ENCODE measurements around the gene NLRC3. TPM values are rescaled to one million over a fixed set of nuclear protein-coding genes. Genes with fewer than 3 reads are reported as not detected.
"Not testable (repeated sequence)": the region's sequence is repeated elsewhere in the genome, so short reads cannot be mapped to it uniquely, and the experiment has no call there.

The NLRC3 gene
- total RNA-seq, 1 experiment from 2014 or later: 0.26 TPM

DNA sequence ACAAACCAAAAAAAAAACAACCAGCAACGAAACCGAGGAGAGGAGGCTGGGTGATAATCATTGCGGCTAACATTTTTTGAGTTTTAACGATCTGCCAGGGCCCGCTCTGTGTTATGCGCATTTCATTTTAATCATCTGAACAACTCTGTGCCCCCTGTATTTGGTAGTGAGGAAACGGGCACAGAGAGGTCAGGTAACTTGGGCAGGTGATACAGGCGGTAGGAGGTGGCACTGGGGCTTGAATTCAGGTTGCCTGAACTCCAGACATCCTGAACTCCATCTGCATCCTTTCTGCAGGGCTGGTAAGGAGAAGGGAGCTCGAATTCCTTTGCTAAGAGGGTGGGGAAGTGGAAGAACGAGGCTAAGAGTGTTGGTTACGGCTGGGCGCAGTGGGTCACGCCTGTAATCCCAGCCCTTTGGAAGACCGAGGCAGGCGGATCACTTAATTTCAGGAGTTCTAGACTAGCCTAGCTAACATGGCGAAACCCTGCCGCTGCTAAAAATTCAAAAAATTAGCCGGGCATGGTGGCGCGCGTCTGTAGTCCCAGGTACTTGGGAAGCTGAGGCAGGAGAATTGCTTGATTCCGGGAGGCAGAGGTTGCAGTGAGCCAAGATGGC, 75.3 kb downstream of the NLRC3 start:
- Mint-ChIP-seq H3K4me1 (peaks cover 17% of the 10 kb centered on the region), H3K27me3 (ENCODE audit: low read depth) (0 out of 2 replicates have a peak, but pooled peaks cover 2% of the 10 kb centered on the region), H3K36me3 (peaks cover 11% of the 10 kb centered on the region; the same call in 1 of the 2 replicates), H3K27ac (peak overlapping the region; percentile 91), H3K4me3 (peak overlapping the region; percentile 95), H3K9me3 (no peaks in the 10 kb centered on the region)
- DNase-seq (ENCODE audit: low spot score) (no peak), ATAC-seq (no peak)
- ChIA-PET POLR2A (interaction anchor here (0.6 to 1.0 kb wide), 3 partner anchors 11 to 1577 kb away, joined by 3 to 4 read pairs (median 3); partner anchors contain the start of gene ZNF263), CTCF (interaction anchor here (0.9 kb wide), 1 partner anchor 752 kb away, joined by 3 read pairs; no protein-coding TSS in a partner anchor)
- TF ChIP-seq, protein P1, sequence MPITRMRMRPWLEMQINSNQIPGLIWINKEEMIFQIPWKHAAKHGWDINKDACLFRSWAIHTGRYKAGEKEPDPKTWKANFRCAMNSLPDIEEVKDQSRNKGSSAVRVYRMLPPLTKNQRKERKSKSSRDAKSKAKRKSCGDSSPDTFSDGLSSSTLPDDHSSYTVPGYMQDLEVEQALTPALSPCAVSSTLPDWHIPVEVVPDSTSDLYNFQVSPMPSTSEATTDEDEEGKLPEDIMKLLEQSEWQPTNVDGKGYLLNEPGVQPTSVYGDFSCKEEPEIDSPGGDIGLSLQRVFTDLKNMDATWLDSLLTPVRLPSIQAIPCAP (CRISPR knock-in tag; IDR thresholded peaks at IDR 0.05): no peak
- TF ChIP-seq JAZF1 (CRISPR knock-in tag; IDR thresholded peaks at IDR 0.05) (no peak), CREB1 (CRISPR knock-in tag; IDR thresholded peaks at IDR 0.05) (no peak), NFE2L1 (CRISPR knock-in tag; IDR thresholded peaks at IDR 0.05) (no peak), MLX (CRISPR knock-in tag; IDR thresholded peaks at IDR 0.05) (no peak), TCF7 (CRISPR knock-in tag; IDR thresholded peaks at IDR 0.05; ENCODE audit: low read depth) (no peak), RELA (CRISPR knock-in tag; IDR thresholded peaks at IDR 0.05; ENCODE audit: borderline replicate concordance) (no peak)
- TF ChIP-seq, protein P2, sequence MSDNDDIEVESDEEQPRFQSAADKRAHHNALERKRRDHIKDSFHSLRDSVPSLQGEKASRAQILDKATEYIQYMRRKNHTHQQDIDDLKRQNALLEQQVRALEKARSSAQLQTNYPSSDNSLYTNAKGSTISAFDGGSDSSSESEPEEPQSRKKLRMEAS (CRISPR knock-in tag; IDR thresholded peaks at IDR 0.05): no peak
- TF ChIP-seq, protein P3, sequence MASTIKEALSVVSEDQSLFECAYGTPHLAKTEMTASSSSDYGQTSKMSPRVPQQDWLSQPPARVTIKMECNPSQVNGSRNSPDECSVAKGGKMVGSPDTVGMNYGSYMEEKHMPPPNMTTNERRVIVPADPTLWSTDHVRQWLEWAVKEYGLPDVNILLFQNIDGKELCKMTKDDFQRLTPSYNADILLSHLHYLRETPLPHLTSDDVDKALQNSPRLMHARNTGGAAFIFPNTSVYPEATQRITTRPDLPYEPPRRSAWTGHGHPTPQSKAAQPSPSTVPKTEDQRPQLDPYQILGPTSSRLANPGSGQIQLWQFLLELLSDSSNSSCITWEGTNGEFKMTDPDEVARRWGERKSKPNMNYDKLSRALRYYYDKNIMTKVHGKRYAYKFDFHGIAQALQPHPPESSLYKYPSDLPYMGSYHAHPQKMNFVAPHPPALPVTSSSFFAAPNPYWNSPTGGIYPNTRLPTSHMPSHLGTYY (CRISPR knock-in tag; IDR thresholded peaks at IDR 0.05): no peak

DNA sequence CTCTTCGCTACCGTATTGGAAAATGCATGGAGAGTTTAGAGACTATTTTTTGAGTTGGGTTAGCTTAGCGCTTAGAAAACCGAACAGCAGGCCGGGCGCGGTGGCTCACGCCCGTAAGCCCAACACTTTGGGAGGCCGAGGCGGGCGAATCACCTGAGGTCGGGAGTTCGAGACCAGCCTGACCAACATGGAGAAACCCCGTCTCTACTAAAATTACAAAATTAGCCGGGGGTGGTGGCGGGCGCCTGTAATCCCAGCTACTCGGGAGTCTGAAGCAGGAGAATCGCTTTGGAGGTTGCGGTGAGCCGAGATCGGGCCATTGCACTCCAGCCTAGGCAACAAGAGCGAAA, 75.8 kb downstream of the NLRC3 start:
- CTCF ChIA-PET: interaction anchor here (0.8 to 1.4 kb wide), 3 partner anchors 11 to 100 kb away, joined by 5 to 10 read pairs (median 6); partner anchors contain the start of genes ZNF174 and ZSCAN32
- Mint-ChIP-seq H3K36me3 (peaks cover 11% of the 10 kb centered on the region; the same call in 1 of the 2 replicates), H3K4me3 (peak overlapping the region; percentile 95), H3K27ac (peak overlapping the region; percentile 97), H3K4me1 (peaks cover 17% of the 10 kb centered on the region)
- not testable (repeated sequence) for ATAC-seq; H3K9me3 Mint-ChIP-seq; H3K27me3 Mint-ChIP-seq (ENCODE audit: low read depth); DNase-seq (ENCODE audit: low spot score)
- POLR2A ChIA-PET: interaction anchor here (0.6 to 1.0 kb wide), 3 partner anchors 12 to 1578 kb away, joined by 3 to 4 read pairs (median 3); partner anchors contain the start of gene ZNF263

DNA sequence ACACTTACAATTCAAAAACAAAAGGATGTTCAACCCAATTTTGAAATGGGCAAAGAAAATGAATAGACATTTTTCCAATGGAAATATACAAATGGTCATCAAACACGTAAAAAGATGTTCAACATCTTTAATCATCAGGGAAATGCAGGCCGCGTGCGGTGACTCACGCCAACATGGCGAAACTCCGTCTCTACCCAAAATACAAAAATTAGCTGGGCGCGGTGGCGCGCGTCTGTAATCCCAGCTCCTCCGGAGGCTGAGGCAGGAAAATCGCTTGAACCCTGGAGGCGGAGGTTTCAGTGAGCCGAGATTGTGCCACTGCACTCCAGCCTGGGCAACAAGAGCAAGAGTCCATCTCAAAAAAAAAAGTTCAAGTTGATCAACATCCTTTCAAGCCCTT, 78.2 kb downstream of the NLRC3 start:
- Mint-ChIP-seq H3K4me1 (peaks cover 17% of the 10 kb centered on the region), H3K36me3 (no peaks in the 10 kb centered on the region), H3K9me3 (no peaks in the 10 kb centered on the region), H3K4me3 (no peak overlapping the region), H3K27ac (no peak overlapping the region), H3K27me3 (ENCODE audit: low read depth) (0 out of 2 replicates have a peak, but pooled peaks cover 2% of the 10 kb centered on the region)
- ATAC-seq: no peak
- no peak for DNase-seq (ENCODE audit: low spot score)
- ChIA-PET POLR2A (no interaction called here), CTCF (no interaction called here)
- TF ChIP-seq ZNF423 (CRISPR knock-in tag; IDR thresholded peaks at IDR 0.05) (no peak), FOXJ3 (CRISPR knock-in tag; IDR thresholded peaks at IDR 0.05; ENCODE audit: borderline replicate concordance) (no peak), NR2C2 (CRISPR knock-in tag; IDR thresholded peaks at IDR 0.05) (no peak), ZNF281 (CRISPR knock-in tag; IDR thresholded peaks at IDR 0.05) (no peak), NR1H2 (CRISPR knock-in tag; IDR thresholded peaks at IDR 0.05) (no peak), USF2 (CRISPR knock-in tag; IDR thresholded peaks at IDR 0.05) (no peak), TEAD4 (CRISPR knock-in tag; IDR thresholded peaks at IDR 0.05) (no peak), ZNF219 (CRISPR knock-in tag; IDR thresholded peaks at IDR 0.05; ENCODE audit: borderline replicate concordance) (no peak), CBFB (CRISPR knock-in tag; IDR thresholded peaks at IDR 0.05; ENCODE audit: low read depth) (no peak), FOXK1 (CRISPR knock-in tag; IDR thresholded peaks at IDR 0.05) (no peak), ETV6 (CRISPR knock-in tag; IDR thresholded peaks at IDR 0.05) (no peak)
- TF ChIP-seq, protein P2 (CRISPR knock-in tag; IDR thresholded peaks at IDR 0.05): no peak
